ENCODE data around the gene CATSPERE. TPM values are rescaled to one million over a fixed set of nuclear protein-coding genes. Genes with fewer than 3 reads are reported as not detected.
"Not testable (repeated sequence)": the region's sequence is repeated elsewhere in the genome, so short reads cannot be mapped to it uniquely, and the experiment has no call there.

CATSPERE gene
- total RNA-seq, 4 donors from 2014 or later, result 0.98 to 3.1 (median 1.3) TPM

- Histone ChIP-seq H3K9me3 (peaks cover 0 to 31% (median 11%) of the 10 kb centered on the region in 4 donors), H3K4me1 (no peaks in the 10 kb centered on the region), H3K4me3 (no peak overlapping the region), H3K27ac (no peak overlapping the region), H3K27me3 (no peaks in the 10 kb centered on the region), H3K36me3 (peaks cover 0 to 11% (median 0%) of the 10 kb centered on the region in 3 donors)
- TF ChIP-seq EP300 (IDR thresholded peaks at IDR 0.05), result no peak
- TF ChIP-seq POLR2A (IDR thresholded peaks at IDR 0.05), result no peak
- no peak for TF ChIP-seq CTCF (IDR thresholded peaks at IDR 0.05)
- 54% methylated on average over 1 of the region's 1 CpG for WGBS, 2 donors
- DNase-seq (ENCODE audit: low spot score in 2 of 2), result no peak
These were observed 36.7 kb downstream of the CATSPERE start for GRCh38 chr1:244497805-244498204.

DNA sequence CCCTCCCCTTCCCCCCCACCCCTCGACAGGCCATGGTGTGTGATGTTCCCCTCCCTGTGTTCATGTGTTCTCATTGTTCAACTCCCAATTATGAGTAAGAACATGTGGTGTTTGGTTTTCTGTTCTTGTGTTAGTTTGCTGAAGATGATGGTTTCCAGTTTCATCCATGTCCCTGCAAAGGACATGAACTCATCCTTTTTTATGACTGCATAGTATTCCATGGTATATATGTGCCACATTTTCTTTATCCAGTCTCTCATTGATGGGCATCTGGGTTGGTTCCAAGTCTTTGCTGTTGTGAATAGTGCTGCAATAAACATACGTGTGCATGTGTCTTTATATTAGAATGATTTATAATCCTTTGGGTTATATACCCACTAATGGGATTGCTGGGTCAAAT lies 38.4 kb downstream of the CATSPERE start:
- H3K36me3 ChIP-seq, result peaks cover 0 to 21% (median 0%) of the 10 kb centered on the region in 3 donors
- H3K9me3 ChIP-seq, result peaks cover 0 to 39% (median 12%) of the 10 kb centered on the region in 4 donors
- H3K27ac ChIP-seq; H3K4me1 ChIP-seq; DNase-seq (ENCODE audit: low spot score in 2 of 2); H3K27me3 ChIP-seq; H3K4me3 ChIP-seq: not testable (repeated sequence)
- 80 to 91% methylated on average over 2 of the region's 2 CpGs for WGBS, 2 donors

- H3K36me3 ChIP-seq, result peaks cover 0 to 30% (median 0%) of the 10 kb centered on the region in 3 donors
- not testable (repeated sequence) for DNase-seq (ENCODE audit: low spot score in 2 of 2); H3K27ac ChIP-seq; H3K4me3 ChIP-seq; H3K27me3 ChIP-seq; H3K4me1 ChIP-seq
- WGBS, 2 donors, result 87 to 88% methylated on average over 4 of the region's 4 CpGs
- H3K9me3 ChIP-seq, result peaks cover 0 to 45% (median 12%) of the 10 kb centered on the region in 4 donors
These were observed 39.4 kb downstream of the CATSPERE start for GRCh38 chr1:244500515-244500914.

DNA sequence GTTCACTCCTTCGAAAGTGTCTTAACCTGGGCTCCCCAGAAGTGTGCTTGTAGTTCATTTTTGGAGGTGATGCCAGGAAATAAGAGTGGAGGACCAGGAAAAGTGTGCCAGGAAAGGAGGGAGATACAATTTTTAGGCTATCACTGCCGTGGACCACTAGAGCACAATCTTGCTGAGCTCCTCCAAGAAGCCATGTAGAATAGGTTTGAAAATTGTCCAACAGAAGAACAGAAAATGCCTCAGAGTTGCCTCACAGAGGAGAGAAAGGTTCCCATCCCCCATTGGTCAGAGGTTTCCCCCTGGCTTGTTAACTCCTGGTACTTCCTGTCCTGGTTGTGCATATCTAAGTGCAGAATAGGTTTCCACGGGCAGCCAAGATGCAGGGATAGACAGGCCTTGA lies 41.6 kb downstream of the CATSPERE start:
- WGBS, 2 donors, result 70 to 73% methylated on average over 3 of the region's 3 CpGs
- Histone ChIP-seq H3K4me1 (no peaks in the 10 kb centered on the region), H3K4me3 (no peak overlapping the region), H3K36me3 (peaks cover 0 to 43% (median 0%) of the 10 kb centered on the region in 3 donors), H3K27me3 (no peaks in the 10 kb centered on the region), H3K27ac (no peak overlapping the region), H3K9me3 (peaks cover 0 to 60% (median 14%) of the 10 kb centered on the region in 4 donors)
- DNase-seq (ENCODE audit: low spot score in 2 of 2), result no peak
- TF ChIP-seq EP300 (IDR thresholded peaks at IDR 0.05) (no peak), CTCF (IDR thresholded peaks at IDR 0.05) (no peak), POLR2A (IDR thresholded peaks at IDR 0.05) (no peak)

DNA sequence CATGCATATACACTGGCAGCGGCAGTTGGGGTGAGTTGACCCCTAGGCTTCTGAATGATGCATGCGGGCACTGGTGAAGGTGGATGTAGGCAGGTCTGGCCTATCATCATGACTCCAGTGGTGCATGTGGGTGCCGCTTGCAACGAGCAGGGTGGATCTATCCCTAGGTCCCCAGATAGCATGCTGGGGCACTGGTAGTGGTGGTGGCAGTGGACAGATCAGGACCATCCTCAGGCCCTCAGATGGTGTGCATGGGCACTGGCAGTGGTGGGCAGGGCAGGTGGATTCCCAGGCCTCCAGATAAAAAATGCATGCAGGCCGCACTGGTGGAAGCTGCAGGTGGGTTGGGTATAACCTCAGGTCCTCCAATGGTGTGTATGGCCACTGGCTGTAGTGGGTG lies 52.4 kb downstream of the CATSPERE start:
- DNase-seq (ENCODE audit: low spot score in 2 of 2), result no peak
- 92 to 94% methylated on average over 5 of the region's 5 CpGs for whole genome bisulfite sequencing, 2 donors
- Histone ChIP-seq H3K9me3 (peaks cover 0 to 39% (median 3%) of the 10 kb centered on the region in 4 donors), H3K27ac (no peak overlapping the region), H3K36me3 (peaks cover 0 to 14% (median 0%) of the 10 kb centered on the region in 3 donors), H3K4me1 (no peaks in the 10 kb centered on the region), H3K27me3 (no peaks in the 10 kb centered on the region), H3K4me3 (no peak overlapping the region)
- TF ChIP-seq EP300 (IDR thresholded peaks at IDR 0.05) (no peak), CTCF (IDR thresholded peaks at IDR 0.05) (no peak), POLR2A (IDR thresholded peaks at IDR 0.05) (no peak)

DNA sequence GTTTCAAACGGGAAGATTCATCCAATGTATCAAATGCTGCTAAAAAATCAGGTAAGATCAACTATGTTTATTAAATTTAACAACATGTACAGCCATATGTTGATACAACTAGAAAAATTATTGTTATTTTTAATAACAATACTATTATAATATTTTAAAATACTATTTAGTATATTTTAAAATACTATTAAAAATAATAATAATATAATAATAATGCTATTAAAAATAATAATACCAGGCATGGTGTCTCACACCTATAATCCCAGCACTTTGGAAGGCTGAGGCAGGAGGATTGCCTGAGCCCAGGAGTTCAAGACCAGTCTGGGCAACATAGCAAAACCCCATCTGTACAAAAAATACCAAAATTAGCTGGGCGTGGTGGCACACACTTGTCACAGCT lies 54.6 kb downstream of the CATSPERE start:
- no peak overlapping the region for H3K4me3 ChIP-seq
- peaks cover 0 to 33% (median 0%) of the 10 kb centered on the region in 3 donors for H3K36me3 ChIP-seq
- 86 to 89% methylated on average over 2 of the region's 2 CpGs for WGBS, 2 donors
- H3K9me3 ChIP-seq, result peaks cover 0 to 30% (median 3%) of the 10 kb centered on the region in 4 donors
- no peak overlapping the region for H3K27ac ChIP-seq
- TF ChIP-seq EP300 (IDR thresholded peaks at IDR 0.05) (no peak), CTCF (IDR thresholded peaks at IDR 0.05) (no peak), POLR2A (IDR thresholded peaks at IDR 0.05) (no peak)
- H3K4me1 ChIP-seq, result no peaks in the 10 kb centered on the region
- no peak for DNase-seq (ENCODE audit: low spot score in 2 of 2)
- H3K27me3 ChIP-seq, result no peaks in the 10 kb centered on the region
